CD4-positive, alpha-beta memory T cell (primary cell): ENCODE measurements around the gene PELI3. TPM values are rescaled to one million over a fixed set of nuclear protein-coding genes. Genes with fewer than 3 reads are reported as not detected.
"Not testable (repeated sequence)": the region's sequence is repeated elsewhere in the genome, so short reads cannot be mapped to it uniquely, and the experiment has no call there.

ENCODE experiments used
- CTCF ChIA-PET: fragments of 350-600 bp; sonication (Branson Sonifier 250); formaldehyde crosslinking; loops from one replicate; lab custom pipeline; 2021; ENCODE audit warnings: inconsistent platforms; ENCODE audit not compliant: partially characterized antibody; lab: Charles Lee
- POLR2A ChIA-PET: fragments of 350-600 bp; sonication (Branson Sonifier 250); formaldehyde crosslinking; loops from one replicate; lab custom pipeline; 2021; ENCODE audit not compliant: partially characterized antibody; lab: Charles Lee
- DNase-seq, 5 donors: peaks; one replicate each; pipeline versions ENCODE4 v3.0.0 to v3.0.0-alpha.2; 2020 to 2022; ENCODE audit warnings: mixed read lengths in 1 of 5
- H3K27ac ChIP-seq: one replicate; pipeline ENCODE4 v1.7.0; 2013; ENCODE audit warnings: low read depth, low read length
- H3K27me3 ChIP-seq: 2 replicates; pipeline ENCODE4 v1.7.0; 2013; ENCODE audit warnings: mild to moderate bottlenecking, low read length, moderate library complexity; ENCODE audit not compliant: insufficient read depth
- H3K36me3 ChIP-seq: 2 replicates; pipeline ENCODE4 v1.7.0; 2013; ENCODE audit warnings: mild to moderate bottlenecking, low read length, moderate library complexity; ENCODE audit not compliant: insufficient read depth
- H3K4me1 ChIP-seq: 2 replicates; pipeline ENCODE4 v1.7.0; 2013; ENCODE audit warnings: mild to moderate bottlenecking, low read length, moderate library complexity; ENCODE audit not compliant: insufficient read depth
- H3K4me3 ChIP-seq, 2 donors: one replicate each; pipeline ENCODE4 v1.7.0; 2013; ENCODE audit warnings: low read length in 2 of 2, mild to moderate bottlenecking in 1 of 2
- H3K9me3 ChIP-seq, 2 donors: one replicate each; pipeline ENCODE4 v1.7.0; 2013; ENCODE audit warnings: low read length in 2 of 2, control low read depth in 1 of 2; ENCODE audit not compliant: control insufficient read depth in 1 of 2
- H3K27ac Mint-ChIP-seq, 7 donors: one replicate each; pipeline ENCODE4 v1.8.0; 2020 to 2021; ENCODE audit warnings: mixed read lengths in 7 of 7, mild to moderate bottlenecking in 6 of 7, inconsistent platforms in 3 of 7, moderate library complexity in 3 of 7
- H3K27me3 Mint-ChIP-seq, 2 donors: one replicate each; pipeline ENCODE4 v1.8.0; 2020 to 2021; ENCODE audit warnings: mixed read lengths in 2 of 2
- H3K36me3 Mint-ChIP-seq, 2 donors: one replicate each; pipeline ENCODE4 v1.8.0; 2020 to 2021; ENCODE audit warnings: mixed read lengths in 2 of 2, inconsistent platforms in 1 of 2, mild to moderate bottlenecking in 1 of 2
- H3K4me1 Mint-ChIP-seq, 4 donors: one replicate each; pipeline ENCODE4 v1.8.0; 2020 to 2021; ENCODE audit warnings: mixed read lengths in 4 of 4, mild to moderate bottlenecking in 1 of 4
- H3K4me3 Mint-ChIP-seq, 8 donors: one replicate each; pipeline ENCODE4 v1.8.0; 2020 to 2021; ENCODE audit warnings: mixed read lengths in 8 of 8, mild to moderate bottlenecking in 7 of 8, moderate library complexity in 6 of 8, inconsistent platforms in 3 of 8
- H3K9me3 Mint-ChIP-seq, 8 donors: one replicate each; pipeline ENCODE4 v1.8.0; 2020 to 2021; ENCODE audit warnings: mixed read lengths in 8 of 8, mild to moderate bottlenecking in 5 of 8, inconsistent platforms in 3 of 8, moderate library complexity in 1 of 8
- intact Hi-C: fragments of 100-400 bp; cut with micrococcal nuclease; formaldehyde crosslinking; loops from one replicate; pipeline ENCODE4 v1.15.1; 2023
- polyA plus RNA-seq, 2 donors: library from polyadenylated mRNA; unstranded; fragments of 300-500 nt; fragmentation: Illumina TruSeq; gene quantifications; one replicate each; pipeline ENCODE4 v1.2.3, GENCODE V29; 2021
- total RNA-seq, 2 experiments: library from RNA; stranded (reverse); gene quantifications; one replicate each; pipeline ENCODE4 v1.2.3, GENCODE V29; 2021

PELI3 gene
- total and polyA plus RNA-seq, 4 experiments from 2014 or later = 4.0 to 25.9 (median 16.1) TPM

- peaks cover 22 to 42% of the 10 kb centered on the region in 2 donors for H3K36me3 Mint-ChIP-seq
- peaks cover 0 to 7% (median 2%) of the 10 kb centered on the region in 4 donors for H3K4me1 Mint-ChIP-seq
- H3K36me3 ChIP-seq = peaks cover 20% of the 10 kb centered on the region
- no peaks in the 10 kb centered on the region for H3K9me3 ChIP-seq
- H3K27ac Mint-ChIP-seq = peak overlapping the region in 1 of 7 donors; percentile 35
- intact Hi-C loops = no loop called here
- H3K9me3 Mint-ChIP-seq = no peaks in the 10 kb centered on the region
- no peaks in the 10 kb centered on the region for H3K27me3 Mint-ChIP-seq
- no peaks in the 10 kb centered on the region for H3K4me1 ChIP-seq
- no peak overlapping the region for H3K27ac ChIP-seq
- no peak overlapping the region for H3K4me3 ChIP-seq
- DNase-seq = no peak
- ChIA-PET CTCF (interaction anchor here (1.3 to 2.2 kb wide), 2 partner anchors 25 to 47 kb away, joined by 3 to 12 read pairs; no protein-coding TSS in a partner anchor), POLR2A (interaction anchor here (1.0 kb wide), 1 partner anchor 246 kb away, joined by 3 read pairs; no protein-coding TSS in a partner anchor)
- no peaks in the 10 kb centered on the region for H3K27me3 ChIP-seq
- H3K4me3 Mint-ChIP-seq = no peak overlapping the region
These were observed 34.1 kb upstream of the PELI3 start for GRCh38 chr11:66432597-66432996.

- intact Hi-C loops = loop anchor here (2.0 kb wide), 3 partner anchors 29 to 405 kb away; partner anchors contain the start of gene RCE1
- no peak for DNase-seq
- ChIA-PET CTCF (interaction anchor here (0.8 to 2.3 kb wide), 18 partner anchors 7 to 283 kb away, joined by 3 to 20 read pairs (median 6); partner anchors contain the start of genes DPP3 and RBM4B), POLR2A (interaction anchor here (0.8 to 1.7 kb wide), 18 partner anchors 16 to 418 kb away, joined by 3 to 21 read pairs (median 6); partner anchors contain the start of genes DPP3, PELI3, RBM14 and RBM4)
- Mint-ChIP-seq H3K36me3 (peaks cover 19 to 30% of the 10 kb centered on the region in 2 donors), H3K27ac (peak overlapping the region in 6 of 7 donors; percentile 84 to 99 (median 96)), H3K9me3 (peaks cover 0 to 9% (median 3%) of the 10 kb centered on the region in 8 donors), H3K4me1 (peaks cover 6 to 17% (median 11%) of the 10 kb centered on the region in 4 donors), H3K4me3 (peak overlapping the region; percentile 87 to 94 (median 91)), H3K27me3 (peaks cover 2 to 3% of the 10 kb centered on the region in 2 donors)
- Histone ChIP-seq H3K36me3 (peaks cover 20% of the 10 kb centered on the region), H3K4me1 (peaks cover 7% of the 10 kb centered on the region), H3K27ac (peak overlapping the region; percentile 69), H3K9me3 (no peaks in the 10 kb centered on the region), H3K27me3 (no peaks in the 10 kb centered on the region), H3K4me3 (peak overlapping the region; percentile 67 to 88)
These were observed 28.7 kb upstream of the PELI3 start for GRCh38 chr11:66437979-66438503.

DNA sequence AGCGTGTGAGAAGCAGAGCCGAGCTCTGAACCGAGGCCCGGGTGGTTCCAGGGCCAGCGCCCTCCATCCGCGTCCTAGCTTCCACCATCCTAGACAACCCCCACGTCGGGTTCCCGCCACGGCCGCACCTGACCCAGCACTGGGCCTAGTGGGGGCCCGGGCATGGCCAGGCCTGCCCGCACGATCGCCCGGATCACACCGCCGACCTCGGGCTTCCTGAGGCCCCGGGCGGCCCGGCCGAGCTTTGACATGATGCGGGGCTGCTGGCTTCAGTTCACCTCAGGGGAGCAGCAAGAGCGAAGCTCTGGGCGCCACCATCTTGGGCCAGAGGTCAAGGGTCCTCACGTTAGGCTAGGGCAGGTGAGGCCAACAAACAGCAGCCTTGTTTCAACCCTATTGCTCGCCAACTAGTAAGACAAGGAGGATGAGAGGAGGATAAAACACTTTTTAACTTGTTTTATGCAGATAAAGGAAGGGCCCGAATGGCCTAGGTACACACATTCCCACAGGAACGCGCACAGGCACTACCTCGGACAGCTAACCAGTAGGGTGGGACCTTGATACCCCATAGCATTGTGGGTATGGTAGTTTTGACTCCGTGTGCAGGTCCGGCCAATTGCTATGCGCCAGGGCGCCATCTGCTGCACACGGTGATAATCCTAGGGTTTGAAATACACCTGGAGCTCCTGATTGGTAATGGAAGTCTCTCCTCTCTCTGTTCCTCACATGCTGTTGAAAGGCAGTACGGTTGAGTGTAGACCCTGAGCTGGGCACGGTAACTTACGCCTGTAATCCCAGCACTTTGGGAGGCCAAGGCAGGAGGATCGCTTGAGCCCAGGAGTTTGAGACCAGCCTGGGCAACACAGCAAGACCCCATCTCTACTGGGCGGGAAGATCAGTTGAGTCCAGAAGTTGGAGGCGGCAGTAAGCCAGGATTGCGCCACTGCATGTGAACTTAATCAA, 27.9 kb upstream of the PELI3 start, which contains the start of gene MRPL11:
TSS of gene MRPL11 (minus strand) at position 345 of the 963 bp plus-strand sequence. CDS start at position 251, 94 bp downstream.
- peaks cover 0 to 5% of the 10 kb centered on the region in 2 donors for H3K9me3 ChIP-seq
- no peaks in the 10 kb centered on the region for H3K27me3 ChIP-seq
- Mint-ChIP-seq H3K27me3 (peaks cover 2 to 3% of the 10 kb centered on the region in 2 donors), H3K9me3 (peaks cover 3 to 16% (median 7%) of the 10 kb centered on the region in 8 donors), H3K36me3 (peaks cover 23 to 27% of the 10 kb centered on the region in 2 donors), H3K4me3 (peak within 1 kb of the TSS; percentile 87 to 94 (median 91)), H3K27ac (peak within 1 kb of the TSS; percentile 88 to 100 (median 98)), H3K4me1 (peaks cover 6 to 17% (median 11%) of the 10 kb centered on the region in 4 donors)
- peak within 1 kb of the TSS; percentile 69 for H3K27ac ChIP-seq
- ChIA-PET CTCF (interaction anchor here (0.6 to 2.3 kb wide), 30 partner anchors 8 to 282 kb away, joined by 3 to 20 read pairs (median 4); partner anchors contain the start of genes B4GAT1, DPP3, RBM4B and ZDHHC24), POLR2A (interaction anchor here (0.7 to 1.7 kb wide), 25 partner anchors 10 to 801 kb away, joined by 3 to 21 read pairs (median 4); partner anchors contain the start of genes DPP3, PELI3, RBM14 and RBM4)
- peak within 1 kb of the TSS; percentile 67 to 88 for H3K4me3 ChIP-seq
- intact Hi-C loops = loop anchor here (1.0 to 2.0 kb wide), 5 partner anchors 28 to 404 kb away; partner anchors contain the start of genes DPP3, PELI3 and RCE1
- H3K36me3 ChIP-seq = peaks cover 20% of the 10 kb centered on the region
- H3K4me1 ChIP-seq = peaks cover 7% of the 10 kb centered on the region
- peak; percentile 89 to 92 (median 91) for DNase-seq

DNA sequence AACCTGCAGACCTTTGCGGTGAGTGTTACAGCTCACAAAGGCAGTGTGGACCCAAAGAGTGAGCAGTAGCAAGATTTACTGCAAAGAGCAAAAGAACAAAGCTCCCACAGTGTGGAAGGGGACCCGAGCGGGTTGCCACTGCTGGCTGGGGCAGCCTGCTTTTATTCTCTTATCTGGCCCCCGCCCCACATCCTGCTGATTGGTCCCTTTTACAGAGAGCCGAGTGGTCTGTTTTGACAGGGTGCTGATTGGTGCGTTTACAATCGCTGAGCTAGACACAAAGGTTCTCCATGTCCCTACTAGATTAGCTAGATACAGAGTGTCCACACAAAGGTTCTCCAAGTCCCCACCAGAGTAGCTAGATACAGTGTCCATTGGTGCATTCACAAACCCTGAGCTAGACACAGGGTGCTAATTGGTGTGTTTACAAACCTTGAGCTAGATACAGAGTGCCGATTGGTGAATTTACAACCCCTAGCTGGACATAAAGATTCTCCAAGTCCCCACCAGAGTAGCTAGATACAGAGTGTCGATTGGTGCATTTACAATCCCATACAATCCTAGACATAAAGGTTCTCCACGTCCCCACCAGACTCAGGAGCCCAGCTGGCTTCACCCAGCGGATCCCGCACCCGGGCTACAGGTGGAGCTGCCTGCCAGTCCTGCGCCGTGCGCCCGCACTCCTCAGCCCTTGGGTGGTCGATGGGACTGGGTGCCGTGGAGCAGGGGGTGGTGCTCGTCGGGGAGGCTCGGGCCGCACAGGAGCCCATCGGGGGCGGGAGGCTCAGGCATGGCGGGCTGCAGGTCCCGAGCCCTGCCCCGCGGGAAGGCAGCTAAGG, 26.4 kb upstream of the PELI3 start:
- DNase-seq, H3K4me3 ChIP-seq, intact Hi-C loops, H3K4me1 ChIP-seq, H3K9me3 ChIP-seq, H3K27me3 Mint-ChIP-seq, H3K27ac ChIP-seq, H3K27me3 ChIP-seq: not testable (repeated sequence)
- Mint-ChIP-seq H3K36me3 (peaks cover 16 to 22% of the 10 kb centered on the region in 2 donors), H3K4me1 (peaks cover 6 to 17% (median 11%) of the 10 kb centered on the region in 4 donors), H3K4me3 (peak overlapping the region in 1 of 8 donors; percentile 25), H3K27ac (peak overlapping the region in 1 of 7 donors; percentile 42), H3K9me3 (peaks cover 3 to 18% (median 10%) of the 10 kb centered on the region in 8 donors)
- CTCF ChIA-PET = interaction anchor here (0.9 to 2.3 kb wide), 4 partner anchors 11 to 238 kb away, joined by 4 to 20 read pairs (median 5); partner anchors contain the start of gene RBM4B
- peaks cover 14% of the 10 kb centered on the region for H3K36me3 ChIP-seq
- POLR2A ChIA-PET = interaction anchor here (0.9 kb wide), 1 partner anchor 19 kb away, joined by 3 read pairs; no protein-coding TSS in a partner anchor

- H3K36me3 ChIP-seq, H3K27ac Mint-ChIP-seq, intact Hi-C loops, POLR2A ChIA-PET, H3K4me1 ChIP-seq, DNase-seq, H3K9me3 ChIP-seq, H3K4me3 Mint-ChIP-seq, H3K4me3 ChIP-seq, H3K27ac ChIP-seq, H3K27me3 Mint-ChIP-seq, H3K27me3 ChIP-seq: not testable (repeated sequence)
- H3K4me1 Mint-ChIP-seq = peaks cover 6 to 17% (median 11%) of the 10 kb centered on the region in 4 donors
- CTCF ChIA-PET = interaction anchor here (1.4 to 2.0 kb wide), 2 partner anchors 11 to 129 kb away, joined by 5 read pairs; no protein-coding TSS in a partner anchor
- H3K36me3 Mint-ChIP-seq = peaks cover 16 to 17% of the 10 kb centered on the region in 2 donors
- H3K9me3 Mint-ChIP-seq = peaks cover 3 to 20% (median 10%) of the 10 kb centered on the region in 8 donors
These were observed 25.8 kb upstream of the PELI3 start for GRCh38 chr11:66440940-66441282.

DNA sequence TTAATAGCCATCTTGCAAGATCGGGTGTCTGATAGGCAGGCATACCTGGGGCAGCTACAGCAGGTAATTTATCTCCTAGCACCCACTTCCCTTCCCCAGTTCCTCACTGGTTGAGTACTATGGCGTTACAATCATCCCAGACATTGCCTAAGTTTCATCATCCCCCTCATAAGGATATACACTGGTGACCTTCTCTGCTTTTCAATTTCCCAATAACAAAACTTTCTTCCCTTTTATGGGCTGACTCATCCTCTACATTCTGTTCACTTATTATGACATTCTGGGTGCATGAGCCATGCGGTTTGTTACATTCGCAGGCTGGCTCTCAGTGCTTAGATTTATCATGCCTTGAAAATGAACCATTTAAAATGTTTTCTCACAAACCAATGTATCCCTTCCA, 23.1 kb upstream of the PELI3 start:
- no peak overlapping the region for H3K4me3 Mint-ChIP-seq
- POLR2A ChIA-PET = no interaction called here
- CTCF ChIA-PET = no interaction called here

More for the DNA sequence above, 23.1 kb upstream of the PELI3 start:
- Histone ChIP-seq H3K4me1 (no peaks in the 10 kb centered on the region), H3K27me3 (no peaks in the 10 kb centered on the region), H3K9me3 (peaks cover 0 to 6% of the 10 kb centered on the region in 2 donors), H3K27ac (no peak overlapping the region), H3K36me3 (no peaks in the 10 kb centered on the region), H3K4me3 (no peak overlapping the region)
- Mint-ChIP-seq H3K27ac (no peak overlapping the region), H3K9me3 (peaks cover 3 to 20% (median 10%) of the 10 kb centered on the region in 8 donors), H3K27me3 (peaks cover 3 to 5% of the 10 kb centered on the region in 2 donors), H3K36me3 (peaks cover 2 to 7% of the 10 kb centered on the region in 2 donors), H3K4me1 (peaks cover 0 to 9% (median 4%) of the 10 kb centered on the region in 4 donors)
- intact Hi-C loops = no loop called here
- no peak for DNase-seq
